Heart right ventricle (tissue), 16 donors: ENCODE measurements around the gene AUTS2. TPM values are rescaled to one million over a fixed set of nuclear protein-coding genes. Genes with fewer than 3 reads are reported as not detected.

Source experiments
- ATAC-seq, 8 donors: fragments of 200-7000 bp; cut with Tn5 transposase; one replicate each; pipeline ENCODE4 v1.9.1; 2020; ENCODE audit warnings: mild to moderate bottlenecking in 8 of 8, moderate library complexity in 8 of 8, moderate number of reproducible peaks in 1 of 8
- DNase-seq, 2 donors: peaks; one replicate each; pipeline ENCODE4 v3.0.0-alpha.2; 2020
- H3K27ac ChIP-seq, 10 donors: fragments of 200-600 bp; sonication (generic) in 2 of 10; one replicate each; pipeline versions ENCODE4 v1.5.0 to v1.8.0; 2020 to 2022; ENCODE audit warnings: mild to moderate bottlenecking in 3 of 10
- H3K27me3 ChIP-seq, 7 donors: fragments of 200-600 bp; one replicate each; pipeline ENCODE4 v1.8.0; 2021 to 2022; ENCODE audit warnings: mild to moderate bottlenecking in 2 of 7
- H3K36me3 ChIP-seq, 9 donors: fragments of 200-600 bp; sonication (generic) in 1 of 9; one replicate each; pipeline versions ENCODE4 v1.5.0 to v1.8.0; 2020 to 2022; ENCODE audit warnings: mild to moderate bottlenecking in 2 of 9
- H3K4me1 ChIP-seq, 9 donors: fragments of 200-600 bp; sonication (generic) in 1 of 9; one replicate each; pipeline versions ENCODE4 v1.5.0 to v1.8.0; 2020 to 2022; ENCODE audit warnings: mild to moderate bottlenecking in 4 of 9
- H3K4me3 ChIP-seq, 10 donors: fragments of 200-600 bp; sonication (generic) in 2 of 10; one replicate each; pipeline versions ENCODE4 v1.5.0 to v1.8.0; 2020 to 2022; ENCODE audit warnings: mild to moderate bottlenecking in 7 of 10, moderate library complexity in 2 of 10
- H3K9me3 ChIP-seq, 11 donors: fragments of 200-600 bp in 10 of 11; sonication (generic) in 2 of 11; one replicate each; pipeline versions ENCODE4 v1.5.0 to v1.8.0; 2013 to 2022; ENCODE audit warnings: mild to moderate bottlenecking in 2 of 11, control low read depth in 1 of 11, moderate library complexity in 1 of 11
- CTCF ChIP-seq, 9 donors: fragments of 200-600 bp; sonication (generic) in 2 of 9; IDR thresholded peaks; one replicate each; pipeline versions ENCODE4 v1.5.0 to v1.8.0; 2021 to 2022; ENCODE audit warnings: antibody characterized with exemption in 9 of 9, mild to moderate bottlenecking in 5 of 9, moderate library complexity in 1 of 9
- WGBS, 2 donors: extraction: QIAGEN DNeasy Blood & Tissue Kit; methylation state at CpG; one replicate each; pipeline ENCODE4 v1.1.7; 2013; ENCODE audit warnings: inconsistent platforms in 1 of 2; 5-methylcytosine and 5-hydroxymethylcytosine counted together
- intact Hi-C, 10 donors: fragments of 100-400 bp; cut with DNase I; formaldehyde crosslinking; loops; one replicate each; pipeline versions ENCODE4 v1.11.1 to v1.14.2; 2022
- polyA plus RNA-seq, 2 donors: library from polyadenylated mRNA; stranded (reverse); fragments of 200-250 nt; gene quantifications; one replicate each; pipeline ENCODE4 v1.2.3, GENCODE V29; 2013
- total RNA-seq, 10 donors: library from RNA; stranded (reverse); fragmentation: NEBNext Ultra II Directional in 3 of 10; extraction: Animal tissue kit (Norgen Biotek cat#: 25700) in 3 of 10; gene quantifications; one replicate each; pipeline versions ENCODE4 v1.2.1 to v1.2.4, GENCODE V29; 2021 to 2023
- donor health status: Arrhythmogenic right ventricular cardiomyopathy.
- donor health status: ischemic (EF 13 %, LVEDD 7.1; RV severe dilation, severe dysfunction).
- donor health status: healthy with polysubstance abuse.
- donor health status: DM: no; HTN: yes; CAD: no.
- donor health status: DM: no; HTN: no; CAD: no.
- donor health status: ischemic (EF 25% LVEDD 6.9; RV normal size, moderate dysfunction).
- donor health status: ischemic (EF 25% LVEDD 5.7; RV mildly dilated, moderate dysfunction).
- donor health status: healthy.
- donor health status: DM: yes; HTN: yes; CAD: no.
- donor health status: Ischemic cardiomyopathy.
- donor health status: ischemic (EF 35%, LVEDD 5.7; RV mildly dilated, moderate dysfunction).
- donor health status: nonischemic (EF 11% LVEDD 7.7; RV severe dilation, severe dysfunction).
- donor health status: DM: yes; HTN: yes; CAD: no.
- donor health status: PGD.
- donor health status: ischemic (EF 29% LVEDD 5.4; RV normal size, mild dysfunction).
- donor health status: nonischemic (EF 23%, LVEDD 6.1; RV moderate dilation, normal function).

AUTS2 gene
- total and polyA plus RNA-seq, 12 donors, result 1.6 to 11.2 (median 7.3) TPM

- intact Hi-C loops, result loop anchor here in 1 of 10 donors (5.0 kb wide), 1 partner anchor 33 kb away; no protein-coding TSS in a partner anchor
- Histone ChIP-seq H3K4me3 (no peak overlapping the region), H3K27me3 (no peaks in the 10 kb centered on the region), H3K36me3 (no peaks in the 10 kb centered on the region), H3K9me3 (no peaks in the 10 kb centered on the region), H3K27ac (no peak overlapping the region), H3K4me1 (peaks cover 0 to 22% (median 11%) of the 10 kb centered on the region in 9 donors)
- no peak for TF ChIP-seq CTCF (IDR thresholded peaks at IDR 0.05)
- 62 to 70% methylated on average over 4 of the region's 4 CpGs for WGBS, 2 donors
- ATAC-seq, result no peak
- DNase-seq, result no peak
Measured at GRCh38 chr7:69645683-69646082, 47.4 kb downstream of the AUTS2 start.

GRCh38 chr7:69651101-69651590 lies 52.9 kb downstream of the AUTS2 start:
- H3K4me1 ChIP-seq, result peaks cover 0 to 43% (median 24%) of the 10 kb centered on the region in 9 donors
- 78 to 85% methylated on average over 7 of the region's 7 CpGs for WGBS, 2 donors
- ATAC-seq (peak in 1 of 8 donors; percentile 56), DNase-seq (no peak)
- no peak overlapping the region for H3K27ac ChIP-seq
- no peak for TF ChIP-seq CTCF (IDR thresholded peaks at IDR 0.05)
- intact Hi-C loops, result no loop called here
- H3K4me3 ChIP-seq, result no peak overlapping the region
- no peaks in the 10 kb centered on the region for H3K36me3 ChIP-seq
- H3K27me3 ChIP-seq, result no peaks in the 10 kb centered on the region
- H3K9me3 ChIP-seq, result no peaks in the 10 kb centered on the region

GRCh38 chr7:69652947-69653701 lies 54.8 kb downstream of the AUTS2 start:
- Histone ChIP-seq H3K9me3 (no peaks in the 10 kb centered on the region), H3K4me1 (peaks cover 0 to 54% (median 36%) of the 10 kb centered on the region in 9 donors), H3K27ac (no peak overlapping the region), H3K27me3 (no peaks in the 10 kb centered on the region), H3K4me3 (no peak overlapping the region), H3K36me3 (no peaks in the 10 kb centered on the region)
- intact Hi-C loops, result no loop called here
- no peak for DNase-seq
- 97 to 98% methylated on average over 3 of the region's 3 CpGs for WGBS, 2 donors
- no peak for ATAC-seq
- TF ChIP-seq CTCF (IDR thresholded peaks at IDR 0.05), result no peak

GRCh38 chr7:69653806-69654205 lies 55.5 kb downstream of the AUTS2 start:
- no peaks in the 10 kb centered on the region for H3K9me3 ChIP-seq
- H3K4me3 ChIP-seq, result no peak overlapping the region
- peak overlapping the region in 4 of 10 donors; percentile 12 to 47 (median 36) for H3K27ac ChIP-seq
- 88 to 100% methylated on average over 2 of the region's 2 CpGs for WGBS, 2 donors
- ATAC-seq (no peak), DNase-seq (no peak)
- intact Hi-C loops, result no loop called here
- no peaks in the 10 kb centered on the region for H3K36me3 ChIP-seq
- no peaks in the 10 kb centered on the region for H3K27me3 ChIP-seq
- TF ChIP-seq CTCF (IDR thresholded peaks at IDR 0.05), result no peak
- peaks cover 0 to 54% (median 36%) of the 10 kb centered on the region in 9 donors for H3K4me1 ChIP-seq
